ENCODE measurements around the gene ITGB6.

ITGB6 gene

DNA sequence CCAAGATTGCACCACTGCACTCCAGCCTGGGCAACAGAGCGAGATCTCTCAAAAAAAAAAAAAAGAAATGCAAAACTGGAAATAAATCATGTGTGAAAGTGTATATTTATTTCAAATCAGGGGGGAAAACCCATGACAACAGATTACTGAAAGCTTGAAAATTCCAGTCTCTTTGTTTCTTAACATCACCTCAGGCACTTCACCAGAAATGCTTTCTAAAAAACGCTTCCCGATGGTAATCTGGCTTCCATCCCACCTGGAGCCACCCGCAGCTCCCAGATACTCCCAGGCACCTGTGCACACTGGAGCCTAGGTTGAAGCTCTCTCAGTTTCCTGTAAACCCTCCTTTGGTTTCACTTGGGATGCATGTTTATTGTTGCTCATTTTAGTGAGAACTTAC is 7.2 kb upstream of the ITGB6 start:
- DNase-seq: no peak

DNA sequence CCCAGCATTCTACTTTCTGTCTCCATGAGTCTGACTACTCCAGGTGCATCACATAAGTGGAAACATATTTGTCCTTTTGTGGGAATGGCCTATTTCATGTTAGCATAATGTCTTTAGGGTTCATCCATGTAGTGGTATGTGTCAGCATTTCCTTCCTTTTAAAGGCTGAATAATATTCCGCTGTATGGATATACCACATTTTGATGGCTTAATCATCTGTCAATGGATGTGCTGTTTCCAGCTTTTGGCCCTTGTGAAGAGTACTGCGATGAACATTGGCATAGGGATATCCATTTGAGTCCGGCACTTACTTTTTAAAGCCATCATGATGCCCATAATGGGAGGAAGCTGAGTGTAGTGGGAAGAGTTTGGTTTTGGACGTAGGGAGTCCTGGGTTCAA is 6.4 kb upstream of the ITGB6 start:
- H3K9me3 ChIP-seq (ENCODE audit: control insufficient read depth, low read length): no peaks in the 10 kb centered on the region
- H4K8ac ChIP-seq (ENCODE audit: low read length): no peak overlapping the region
- no peaks in the 10 kb centered on the region for H3K36me3 ChIP-seq (ENCODE audit: control insufficient read depth in 1 of 2, insufficient read depth in 2 of 2, low read depth in 1 of 2, low read length in 2 of 2)
- peak overlapping the region; percentile 98 for H2AK5ac ChIP-seq (ENCODE audit: low read length, severe bottlenecking)
- no peak overlapping the region for H3K4me2 ChIP-seq (ENCODE audit: low read length, poor library complexity, severe bottlenecking)
- no peak overlapping the region for H3K9ac ChIP-seq (ENCODE audit: low read length)
- no peak overlapping the region for H3K4me3 ChIP-seq (ENCODE audit: insufficient read depth in 1 of 2, low read depth in 1 of 2, low read length in 2 of 2)
- peak overlapping the region; percentile 9 to 42 for H2BK12ac ChIP-seq (ENCODE audit: low read length in 2 of 2)
- H3K79me1 ChIP-seq (replicated peaks; ENCODE audit: low read length, poor library complexity, severe bottlenecking): peaks cover 2% of the 10 kb centered on the region
- no peaks in the 10 kb centered on the region for H3K27me3 ChIP-seq (ENCODE audit: control insufficient read depth in 1 of 2, insufficient read depth in 1 of 2, low read length in 2 of 2)
- no peak overlapping the region for H3K14ac ChIP-seq (ENCODE audit: low read length in 2 of 2)
- H4K91ac ChIP-seq (ENCODE audit: low read length): no peak overlapping the region
- H2BK5ac ChIP-seq (ENCODE audit: low read depth, low read length, poor library complexity, severe bottlenecking): peak overlapping the region; percentile 61
- H3K18ac ChIP-seq (ENCODE audit: low read depth in 1 of 2, low read length in 2 of 2): no peak overlapping the region
- H3K4ac ChIP-seq (ENCODE audit: low read depth in 1 of 2, low read length in 2 of 2): no peak overlapping the region
- no peak overlapping the region for H2AFZ ChIP-seq (ENCODE audit: low read depth, low read length)
- H2BK15ac ChIP-seq (ENCODE audit: low read depth, poor library complexity, severe bottlenecking): no peak overlapping the region
- no peak for DNase-seq
- H3K27ac ChIP-seq (ENCODE audit: low read length, poor library complexity, severe bottlenecking): peak overlapping the region; percentile 91
- H3K23ac ChIP-seq (ENCODE audit: low read length in 2 of 2): no peak overlapping the region
- H2BK120ac ChIP-seq (ENCODE audit: low read depth, low read length): no peak overlapping the region
- H3K4me1 ChIP-seq (ENCODE audit: control insufficient read depth, insufficient read depth, low read depth, low read length): peaks cover 19% of the 10 kb centered on the region
- 97% methylated on average over 4 of the region's 4 CpGs for WGBS

More for the DNA sequence above, 7.2 kb upstream of the ITGB6 start:
- Histone ChIP-seq H2BK12ac (ENCODE audit: low read length in 2 of 2) (peak overlapping the region; percentile 62 to 76), H3K4me3 (ENCODE audit: insufficient read depth in 1 of 2, low read depth in 1 of 2, low read length in 2 of 2) (no peak overlapping the region), H4K8ac (ENCODE audit: low read length) (no peak overlapping the region), H3K79me1 (replicated peaks; ENCODE audit: low read length, poor library complexity, severe bottlenecking) (peaks cover 2% of the 10 kb centered on the region), H3K4me1 (ENCODE audit: control insufficient read depth, insufficient read depth, low read depth, low read length) (peaks cover 19% of the 10 kb centered on the region), H3K9me3 (ENCODE audit: control insufficient read depth, low read length) (no peaks in the 10 kb centered on the region), H3K9ac (ENCODE audit: low read length) (peak overlapping the region; percentile 67), H2BK120ac (ENCODE audit: low read depth, low read length) (peak overlapping the region; percentile 39), H2AK5ac (ENCODE audit: low read length, severe bottlenecking) (peak overlapping the region; percentile 99), H4K91ac (ENCODE audit: low read length) (no peak overlapping the region), H3K27ac (ENCODE audit: low read length, poor library complexity, severe bottlenecking) (peak overlapping the region; percentile 91), H3K23ac (ENCODE audit: low read length in 2 of 2) (no peak overlapping the region), H3K27me3 (ENCODE audit: control insufficient read depth in 1 of 2, insufficient read depth in 1 of 2, low read length in 2 of 2) (no peaks in the 10 kb centered on the region), H2BK15ac (ENCODE audit: low read depth, poor library complexity, severe bottlenecking) (no peak overlapping the region), H3K14ac (ENCODE audit: low read length in 2 of 2) (no peak overlapping the region), H2BK5ac (ENCODE audit: low read depth, low read length, poor library complexity, severe bottlenecking) (peak overlapping the region; percentile 94), H3K4me2 (ENCODE audit: low read length, poor library complexity, severe bottlenecking) (no peak overlapping the region), H3K36me3 (ENCODE audit: control insufficient read depth in 1 of 2, insufficient read depth in 2 of 2, low read depth in 1 of 2, low read length in 2 of 2) (no peaks in the 10 kb centered on the region), H3K18ac (ENCODE audit: low read depth in 1 of 2, low read length in 2 of 2) (peak overlapping the region; percentile 52 to 82), H2AFZ (ENCODE audit: low read depth, low read length) (no peak overlapping the region), H3K4ac (ENCODE audit: low read depth in 1 of 2, low read length in 2 of 2) (peak overlapping the region in 1 of 2 experiments; percentile 62)
- 100% methylated on average over 3 of the region's 4 CpGs for WGBS

DNA sequence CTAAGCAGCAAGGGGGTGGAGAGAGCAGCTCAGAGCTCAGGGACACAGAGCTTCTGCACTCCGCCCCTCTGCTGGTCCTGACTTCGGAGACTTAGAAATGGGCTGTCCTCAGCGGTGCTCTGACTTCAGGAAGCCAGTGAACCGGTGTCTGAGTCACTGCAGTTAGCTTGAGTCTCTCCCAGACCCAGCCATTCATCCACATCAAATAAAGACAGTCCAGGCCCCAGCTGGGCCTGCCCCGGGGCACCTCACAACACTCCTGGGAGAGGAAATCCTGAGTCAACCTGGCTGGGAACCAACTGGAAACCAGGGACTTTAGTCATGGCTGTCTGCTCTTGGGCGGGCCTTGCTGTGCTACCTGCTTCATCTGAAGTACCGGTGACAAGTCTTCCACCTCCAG is 5.4 kb upstream of the ITGB6 start:
- H4K91ac ChIP-seq (ENCODE audit: low read length): no peak overlapping the region
- peak overlapping the region; percentile 41 for H3K9ac ChIP-seq (ENCODE audit: low read length)
- peak overlapping the region; percentile 29 for H2BK120ac ChIP-seq (ENCODE audit: low read depth, low read length)
- no peak overlapping the region for H2AFZ ChIP-seq (ENCODE audit: low read depth, low read length)
- H3K14ac ChIP-seq (ENCODE audit: low read length in 2 of 2): no peak overlapping the region
- no peak overlapping the region for H3K4me3 ChIP-seq (ENCODE audit: insufficient read depth in 1 of 2, low read depth in 1 of 2, low read length in 2 of 2)
- H3K4ac ChIP-seq (ENCODE audit: low read depth in 1 of 2, low read length in 2 of 2): peak overlapping the region; percentile 30 to 32
- peak overlapping the region; percentile 40 to 81 for H3K18ac ChIP-seq (ENCODE audit: low read depth in 1 of 2, low read length in 2 of 2)
- peak overlapping the region; percentile 1 for H3K4me2 ChIP-seq (ENCODE audit: low read length, poor library complexity, severe bottlenecking)
- peak overlapping the region; percentile 57 for H2AK5ac ChIP-seq (ENCODE audit: low read length, severe bottlenecking)
- DNase-seq: peak; percentile 94
- peaks cover 2% of the 10 kb centered on the region for H3K79me1 ChIP-seq (replicated peaks; ENCODE audit: low read length, poor library complexity, severe bottlenecking)
- H3K4me1 ChIP-seq (ENCODE audit: control insufficient read depth, insufficient read depth, low read depth, low read length): peaks cover 19% of the 10 kb centered on the region
- H2BK12ac ChIP-seq (ENCODE audit: low read length in 2 of 2): peak overlapping the region in 1 of 2 experiments; percentile 85
- peak overlapping the region; percentile 91 for H3K27ac ChIP-seq (ENCODE audit: low read length, poor library complexity, severe bottlenecking)
- H2BK5ac ChIP-seq (ENCODE audit: low read depth, low read length, poor library complexity, severe bottlenecking): peak overlapping the region; percentile 91
- no peak overlapping the region for H2BK15ac ChIP-seq (ENCODE audit: low read depth, poor library complexity, severe bottlenecking)
- peak overlapping the region; percentile 41 for H4K8ac ChIP-seq (ENCODE audit: low read length)
- no peaks in the 10 kb centered on the region for H3K9me3 ChIP-seq (ENCODE audit: control insufficient read depth, low read length)
- 28% methylated on average over 7 of the region's 7 CpGs for WGBS
- H3K23ac ChIP-seq (ENCODE audit: low read length in 2 of 2): no peak overlapping the region
- no peaks in the 10 kb centered on the region for H3K27me3 ChIP-seq (ENCODE audit: control insufficient read depth in 1 of 2, insufficient read depth in 1 of 2, low read length in 2 of 2)
- no peaks in the 10 kb centered on the region for H3K36me3 ChIP-seq (ENCODE audit: control insufficient read depth in 1 of 2, insufficient read depth in 2 of 2, low read depth in 1 of 2, low read length in 2 of 2)

DNA sequence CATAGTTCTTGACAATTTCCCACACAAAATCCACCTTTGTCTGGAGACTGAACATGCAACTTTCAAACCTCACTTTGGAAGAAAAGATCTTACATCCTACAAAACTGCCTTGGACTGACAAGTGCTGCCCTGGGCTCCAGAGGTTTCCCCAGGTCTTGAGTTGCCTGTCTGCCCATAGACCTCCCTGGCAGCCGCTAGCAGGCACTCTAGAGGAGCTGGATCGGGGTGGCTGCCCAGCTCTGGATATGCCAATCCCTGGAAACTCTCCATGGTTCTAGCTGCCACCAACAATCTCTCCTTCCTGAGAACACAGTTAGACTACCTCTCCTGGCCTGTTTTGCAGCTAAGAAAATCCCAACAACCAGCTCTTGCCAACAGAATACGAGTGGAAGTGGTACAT is 3.4 kb upstream of the ITGB6 start:
- H3K18ac ChIP-seq (ENCODE audit: low read depth in 1 of 2, low read length in 2 of 2): no peak overlapping the region
- H2AK5ac ChIP-seq (ENCODE audit: low read length, severe bottlenecking): peak overlapping the region; percentile 1
- no peak overlapping the region for H4K91ac ChIP-seq (ENCODE audit: low read length)
- peak overlapping the region; percentile 29 for H4K8ac ChIP-seq (ENCODE audit: low read length)
- no peaks in the 10 kb centered on the region for H3K9me3 ChIP-seq (ENCODE audit: control insufficient read depth, low read length)
- H3K27ac ChIP-seq (ENCODE audit: low read length, poor library complexity, severe bottlenecking): no peak overlapping the region
- H2AFZ ChIP-seq (ENCODE audit: low read depth, low read length): no peak overlapping the region
- peaks cover 2% of the 10 kb centered on the region for H3K79me1 ChIP-seq (replicated peaks; ENCODE audit: low read length, poor library complexity, severe bottlenecking)
- DNase-seq: no peak
- no peak overlapping the region for H3K9ac ChIP-seq (ENCODE audit: low read length)
- H2BK12ac ChIP-seq (ENCODE audit: low read length in 2 of 2): peak overlapping the region in 1 of 2 experiments; percentile 7
- no peaks in the 10 kb centered on the region for H3K27me3 ChIP-seq (ENCODE audit: control insufficient read depth in 1 of 2, insufficient read depth in 1 of 2, low read length in 2 of 2)
- H2BK15ac ChIP-seq (ENCODE audit: low read depth, poor library complexity, severe bottlenecking): peak overlapping the region; percentile 75
- no peaks in the 10 kb centered on the region for H3K36me3 ChIP-seq (ENCODE audit: control insufficient read depth in 1 of 2, insufficient read depth in 2 of 2, low read depth in 1 of 2, low read length in 2 of 2)
- H3K4me2 ChIP-seq (ENCODE audit: low read length, poor library complexity, severe bottlenecking): no peak overlapping the region
- WGBS: 57% methylated on average over 3 of the region's 3 CpGs
- no peak overlapping the region for H2BK5ac ChIP-seq (ENCODE audit: low read depth, low read length, poor library complexity, severe bottlenecking)
- no peak overlapping the region for H3K14ac ChIP-seq (ENCODE audit: low read length in 2 of 2)
- peaks cover 14% of the 10 kb centered on the region for H3K4me1 ChIP-seq (ENCODE audit: control insufficient read depth, insufficient read depth, low read depth, low read length)
- H3K23ac ChIP-seq (ENCODE audit: low read length in 2 of 2): no peak overlapping the region
- H3K4ac ChIP-seq (ENCODE audit: low read depth in 1 of 2, low read length in 2 of 2): peak overlapping the region; percentile 2 to 41
- no peak overlapping the region for H2BK120ac ChIP-seq (ENCODE audit: low read depth, low read length)
- no peak overlapping the region for H3K4me3 ChIP-seq (ENCODE audit: insufficient read depth in 1 of 2, low read depth in 1 of 2, low read length in 2 of 2)
